OCI-LY1 (cell line): ENCODE results near the gene TCEA3.
A peak's percentile ranks its signal among the peaks of the same experiment; 100 is the strongest.

Experiments used
- H2AFZ ChIP-seq: fragments of 200-600 bp; sonication (generic), shearing (Covaris generic); 2 replicates; pipeline ENCODE4 v1.6.0; 2014; ENCODE audit warnings: antibody characterized with exemption, mild to moderate bottlenecking, low read length
- H3F3A ChIP-seq: fragments of 200-600 bp; sonication (generic), shearing (Covaris generic); 2 replicates; pipeline ENCODE4 v1.6.0; 2014; ENCODE audit warnings: mild to moderate bottlenecking, antibody characterized with exemption, low read length, moderate library complexity; ENCODE audit not compliant: insufficient read depth
- H3K27ac ChIP-seq: fragments of 200-600 bp; sonication (generic); 2 replicates; pipeline ENCODE4 v1.5.1; 2014; ENCODE audit warnings: low read length, mixed run types, mild to moderate bottlenecking, low read depth; ENCODE audit not compliant: poor library complexity, severe bottlenecking
- H3K27me3 ChIP-seq: fragments of 200-600 bp; sonication (generic); 2 replicates; pipeline ENCODE4 v1.6.0; 2014; ENCODE audit warnings: antibody characterized with exemption, mild to moderate bottlenecking, low read length, moderate library complexity; ENCODE audit not compliant: insufficient read depth
- H3K36me3 ChIP-seq: fragments of 200-600 bp; sonication (generic); 2 replicates; pipeline ENCODE4 v1.6.1; 2014; ENCODE audit warnings: mild to moderate bottlenecking, antibody characterized with exemption, low read length, moderate library complexity, mixed read lengths; ENCODE audit not compliant: insufficient read depth
- H3K4me1 ChIP-seq: fragments of 200-600 bp; sonication (generic); 2 replicates; pipeline ENCODE4 v1.5.1; 2014; ENCODE audit warnings: mild to moderate bottlenecking, low read length, moderate library complexity; ENCODE audit not compliant: insufficient read depth, severe bottlenecking
- H3K4me2 ChIP-seq: fragments of 200-600 bp; sonication (generic), shearing (Covaris generic); 2 replicates; pipeline ENCODE4 v1.6.1; 2014; ENCODE audit warnings: low read length
- H3K4me3 ChIP-seq: fragments of 200-600 bp; sonication (generic); 2 replicates; pipeline ENCODE4 v1.5.1; 2014; ENCODE audit warnings: low read length, low read depth, mild to moderate bottlenecking, mixed read lengths; ENCODE audit not compliant: poor library complexity, severe bottlenecking
- H3K79me2 ChIP-seq: fragments of 200-600 bp; shearing (Covaris generic); 2 replicates; pipeline ENCODE4 v1.6.1; 2016; ENCODE audit warnings: mixed run types, low read length, mixed read lengths; ENCODE audit not compliant: insufficient read depth
- H3K9ac ChIP-seq: fragments of 200-600 bp; sonication (generic), shearing (Covaris generic); 2 replicates; pipeline ENCODE4 v1.6.1; 2014; ENCODE audit warnings: mild to moderate bottlenecking, low read length, mixed read lengths
- H3K9me2 ChIP-seq: fragments of 200-600 bp; sonication (generic), shearing (Covaris generic); 2 replicates; pipeline ENCODE4 v1.6.1; 2014; ENCODE audit warnings: low read depth, mild to moderate bottlenecking, low read length, mixed read lengths
- H3K9me3 ChIP-seq: fragments of 200-600 bp; shearing (Covaris generic); 2 replicates; pipeline ENCODE4 v1.6.1; 2014; ENCODE audit warnings: low read length, mixed read lengths
- H4K20me1 ChIP-seq: fragments of 200-600 bp; sonication (generic), shearing (Covaris generic); 2 replicates; pipeline ENCODE4 v1.6.0; 2016; ENCODE audit warnings: mild to moderate bottlenecking, low read length; ENCODE audit not compliant: insufficient read depth
- EZH2 ChIP-seq: fragments of 200-600 bp; sonication (generic), shearing (Covaris generic); IDR thresholded peaks from 2 replicates; pipeline ENCODE4 v1.8.0; 2017; ENCODE audit warnings: borderline replicate concordance, mixed run types, mild to moderate bottlenecking, antibody characterized with exemption, low read length, moderate library complexity, mixed read lengths
- TF ChIP-seq, protein P1 (sequence below): fragments of 200-600 bp; sonication (generic), shearing (Covaris generic); IDR thresholded peaks from 2 replicates; pipeline ENCODE4 v1.5.1; 2017; ENCODE audit warnings: mild to moderate bottlenecking, antibody characterized with exemption, low read length, moderate library complexity, mixed read lengths

TCEA3 gene

DNA sequence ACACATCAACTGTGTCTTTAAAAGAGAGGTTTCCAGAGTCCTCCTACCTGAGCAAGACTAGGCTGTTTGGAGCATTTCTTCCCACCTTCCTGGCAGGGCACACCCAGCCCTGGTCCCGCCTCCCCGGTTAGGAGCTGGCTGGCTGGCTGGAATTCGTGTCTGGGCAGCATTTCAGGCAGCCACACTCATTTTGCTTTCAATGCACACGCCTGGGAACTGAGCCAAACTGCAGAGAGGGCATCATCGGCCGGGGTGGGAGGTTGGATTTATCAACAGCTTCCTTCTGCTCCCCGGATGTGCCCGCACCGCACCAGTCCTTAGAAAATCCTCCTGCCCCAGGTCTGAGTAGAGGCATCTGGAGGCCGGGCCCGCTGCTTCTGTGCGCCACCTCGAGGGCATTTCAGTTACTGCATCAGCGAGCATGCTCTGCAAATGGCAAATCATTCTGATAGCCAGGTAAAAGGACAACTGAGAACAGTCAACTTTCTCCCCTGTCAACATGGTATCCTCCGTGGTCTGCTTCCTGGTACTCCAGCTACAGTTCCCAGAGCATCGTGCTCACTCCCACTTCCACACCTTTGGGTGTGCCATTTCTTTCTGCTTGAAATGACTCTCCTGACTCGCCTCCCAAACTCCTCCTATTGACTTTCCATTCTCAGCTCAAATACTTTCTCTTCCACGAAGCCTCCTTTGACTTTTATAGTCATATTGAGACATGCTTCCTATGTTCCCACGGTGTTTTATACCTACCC lies 20.6 kb downstream of the TCEA3 start:
- Histone ChIP-seq H4K20me1 (no peaks in the 10 kb centered on the region), H3K27me3 (no peaks in the 10 kb centered on the region), H3K9ac (no peak overlapping the region; the same call in 1 of the 2 replicates), H2AFZ (no peak overlapping the region), H3K36me3 (no peaks in the 10 kb centered on the region), H3K4me1 (peaks cover 4% of the 10 kb centered on the region), H3F3A (no peaks in the 10 kb centered on the region), H3K79me2 (no peaks in the 10 kb centered on the region), H3K4me2 (peak overlapping the region; percentile 33; the same call in 1 of the 2 replicates), H3K9me3 (no peaks in the 10 kb centered on the region), H3K4me3 (no peak overlapping the region), H3K27ac (no peak overlapping the region), H3K9me2 (no peaks in the 10 kb centered on the region)
- no peak for TF ChIP-seq EZH2
- TF ChIP-seq, protein P1, sequence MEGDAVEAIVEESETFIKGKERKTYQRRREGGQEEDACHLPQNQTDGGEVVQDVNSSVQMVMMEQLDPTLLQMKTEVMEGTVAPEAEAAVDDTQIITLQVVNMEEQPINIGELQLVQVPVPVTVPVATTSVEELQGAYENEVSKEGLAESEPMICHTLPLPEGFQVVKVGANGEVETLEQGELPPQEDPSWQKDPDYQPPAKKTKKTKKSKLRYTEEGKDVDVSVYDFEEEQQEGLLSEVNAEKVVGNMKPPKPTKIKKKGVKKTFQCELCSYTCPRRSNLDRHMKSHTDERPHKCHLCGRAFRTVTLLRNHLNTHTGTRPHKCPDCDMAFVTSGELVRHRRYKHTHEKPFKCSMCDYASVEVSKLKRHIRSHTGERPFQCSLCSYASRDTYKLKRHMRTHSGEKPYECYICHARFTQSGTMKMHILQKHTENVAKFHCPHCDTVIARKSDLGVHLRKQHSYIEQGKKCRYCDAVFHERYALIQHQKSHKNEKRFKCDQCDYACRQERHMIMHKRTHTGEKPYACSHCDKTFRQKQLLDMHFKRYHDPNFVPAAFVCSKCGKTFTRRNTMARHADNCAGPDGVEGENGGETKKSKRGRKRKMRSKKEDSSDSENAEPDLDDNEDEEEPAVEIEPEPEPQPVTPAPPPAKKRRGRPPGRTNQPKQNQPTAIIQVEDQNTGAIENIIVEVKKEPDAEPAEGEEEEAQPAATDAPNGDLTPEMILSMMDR: peak; percentile 97

DNA sequence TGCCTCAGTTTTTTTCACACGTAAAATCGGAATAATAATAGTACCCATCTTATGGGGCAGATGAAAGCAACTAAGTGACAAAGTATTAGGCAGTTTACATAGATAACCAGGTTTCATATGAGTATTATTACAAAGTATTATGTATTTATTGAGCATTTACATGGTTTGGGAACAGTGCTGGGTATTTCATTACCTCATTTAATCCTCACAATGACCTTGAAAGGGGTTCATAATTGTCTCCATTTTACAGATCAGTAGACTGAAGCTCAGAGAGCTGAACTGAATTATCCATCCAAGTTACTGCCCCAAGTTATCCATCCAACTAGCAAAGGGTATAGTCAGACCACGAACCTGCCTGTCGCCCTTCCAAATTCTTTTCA lies 21.2 kb downstream of the TCEA3 start:
- Histone ChIP-seq H3K27me3 (no peaks in the 10 kb centered on the region), H3K9me3 (no peaks in the 10 kb centered on the region), H3K27ac (no peak overlapping the region), H3K79me2 (no peaks in the 10 kb centered on the region), H3K4me2 (no peak overlapping the region), H4K20me1 (no peaks in the 10 kb centered on the region), H3K4me1 (peaks cover 4% of the 10 kb centered on the region), H3K4me3 (no peak overlapping the region), H3K9me2 (no peaks in the 10 kb centered on the region), H3K9ac (no peak overlapping the region; the same call in 1 of the 2 replicates), H3K36me3 (no peaks in the 10 kb centered on the region), H3F3A (no peaks in the 10 kb centered on the region), H2AFZ (no peak overlapping the region)
- TF ChIP-seq, protein P1: no peak
- no peak for TF ChIP-seq EZH2

DNA sequence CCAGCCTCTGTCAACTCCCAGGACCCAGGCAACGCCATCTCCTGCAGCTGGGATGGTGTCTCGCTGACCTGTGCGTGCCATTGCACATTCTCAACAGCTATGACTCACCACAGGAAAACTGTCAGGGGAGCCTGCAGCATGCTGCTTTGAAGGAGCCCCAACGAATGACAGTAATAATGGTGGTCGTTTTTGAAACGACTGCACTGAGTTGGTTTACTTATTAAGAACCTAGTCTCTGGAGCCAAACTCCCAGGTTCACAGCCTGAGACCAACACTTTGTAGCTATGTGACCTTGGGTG lies 21.6 kb downstream of the TCEA3 start:
- Histone ChIP-seq H3K79me2 (no peaks in the 10 kb centered on the region), H3K36me3 (no peaks in the 10 kb centered on the region), H3K4me2 (no peak overlapping the region), H3K4me1 (peaks cover 4% of the 10 kb centered on the region), H3K4me3 (no peak overlapping the region), H3K27me3 (no peaks in the 10 kb centered on the region), H4K20me1 (no peaks in the 10 kb centered on the region), H3K9me2 (no peaks in the 10 kb centered on the region), H3K9ac (no peak overlapping the region), H3F3A (no peaks in the 10 kb centered on the region), H3K27ac (no peak overlapping the region), H2AFZ (no peak overlapping the region), H3K9me3 (no peaks in the 10 kb centered on the region)
- no peak for TF ChIP-seq EZH2
- TF ChIP-seq, protein P1: no peak
